IMR-90 (cell line): ENCODE measurements around the gene FGF4. TPM values are rescaled to one million over a fixed set of nuclear protein-coding genes. Genes with fewer than 3 reads are reported as not detected.
A peak's percentile ranks its signal among the peaks of the same experiment; 100 is the strongest.

Experiments used
- ATAC-seq: fragments of 200-7000 bp; cut with Tn5 transposase; 2 replicates; pipeline ENCODE4 v1.9.1; 2020; ENCODE audit warnings: low read depth, mild to moderate bottlenecking, moderate library complexity
- BruUV-seq: library from RNA; stranded (reverse); fragments of 400-500 nt; replicated peaks from 2 replicates; lab custom pipeline; 2021; lab: Mats Ljungman, UMichigan
- CTCF ChIA-PET: fragments of 300-600 bp; formaldehyde crosslinking; extraction: SDS; loops from one replicate; lab custom pipeline; 2021; ENCODE audit warnings: antibody characterized with exemption; lab: Yijun Ruan, JAX
- POLR2A ChIA-PET: fragments of 300-600 bp; sonication (Branson Sonifier 250); formaldehyde crosslinking; loops from one replicate; lab custom pipeline; 2022; ENCODE audit warnings: antibody characterized with exemption; ENCODE audit not compliant: unreplicated experiment; lab: Charles Lee
- DNase-seq: peaks from one replicate; pipeline ENCODE4 v3.0.0; 2013
- H2AFZ ChIP-seq: replicated peaks from 2 replicates; pipeline ENCODE3; 2013; ENCODE audit warnings: low read length, mild to moderate bottlenecking; ENCODE audit not compliant: poor library complexity
- H2AK5ac ChIP-seq: 2 replicates; pipeline ENCODE4 v1.6.1; 2013; ENCODE audit warnings: low read depth, low read length, inconsistent platforms
- H2AK9ac ChIP-seq: replicated peaks from 2 replicates; pipeline ENCODE3; 2013; ENCODE audit warnings: mild to moderate bottlenecking, low read depth, low read length, moderate library complexity; ENCODE audit not compliant: poor library complexity
- H2BK120ac ChIP-seq: 2 replicates; pipeline ENCODE4 v1.6.1; 2013; ENCODE audit warnings: low read depth, low read length, inconsistent platforms
- H2BK15ac ChIP-seq: 3 replicates; pipeline ENCODE4 v1.6.1; 2013; ENCODE audit warnings: low read depth, low read length, inconsistent platforms
- H2BK20ac ChIP-seq: 2 replicates; pipeline ENCODE4 v1.6.1; 2013; ENCODE audit warnings: low read depth, mild to moderate bottlenecking, inconsistent platforms, low read length, moderate library complexity
- H2BK5ac ChIP-seq: 2 replicates; pipeline ENCODE4 v1.6.1; 2013; ENCODE audit warnings: mild to moderate bottlenecking, low read depth, low read length, inconsistent platforms; ENCODE audit not compliant: poor library complexity, severe bottlenecking
- H3K14ac ChIP-seq: replicated peaks from 2 replicates; pipeline ENCODE4 v1.6.1; 2013; ENCODE audit warnings: low read depth, low read length, inconsistent platforms
- H3K18ac ChIP-seq: 2 replicates; pipeline ENCODE4 v1.6.1; 2013; ENCODE audit warnings: low read depth, low read length, control low read depth
- H3K23ac ChIP-seq: 2 replicates; pipeline ENCODE4 v1.6.1; 2013; ENCODE audit warnings: low read depth, low read length, inconsistent platforms
- H3K27ac ChIP-seq: 2 replicates; pipeline ENCODE4 v1.5.1; 2013; ENCODE audit warnings: mild to moderate bottlenecking, control low read depth, low read length; ENCODE audit not compliant: insufficient read depth
- H3K27me3 ChIP-seq: 2 replicates; pipeline ENCODE4 v1.6.1; 2013; ENCODE audit warnings: low read length; ENCODE audit not compliant: control insufficient read depth, insufficient read depth
- H3K36me3 ChIP-seq: 2 replicates; pipeline ENCODE4 v1.6.1; 2013; ENCODE audit warnings: low read length, mixed read lengths; ENCODE audit not compliant: control insufficient read depth, insufficient read depth
- H3K4ac ChIP-seq: 2 replicates; pipeline ENCODE4 v1.6.1; 2013; ENCODE audit warnings: low read depth, low read length, inconsistent platforms
- H3K4me1 ChIP-seq: 2 replicates; pipeline ENCODE4 v1.6.1; 2013; ENCODE audit warnings: low read length, mixed read lengths; ENCODE audit not compliant: control insufficient read depth, insufficient read depth
- H3K4me2 ChIP-seq: 2 replicates; pipeline ENCODE4 v1.6.1; 2013; ENCODE audit warnings: low read depth, mild to moderate bottlenecking, control low read depth, low read length, moderate library complexity
- H3K4me3 ChIP-seq: 2 replicates; pipeline ENCODE4 v1.5.1; 2013; ENCODE audit warnings: low read depth, mild to moderate bottlenecking, control low read depth, low read length, moderate library complexity; ENCODE audit not compliant: insufficient read depth
- H3K56ac ChIP-seq: 2 replicates; pipeline ENCODE4 v1.6.1; 2013; ENCODE audit warnings: low read length, inconsistent platforms; ENCODE audit not compliant: insufficient read depth; ENCODE audit errors: extremely low read depth
- H3K79me1 ChIP-seq, 2 experiments: 2 replicates each; pipeline ENCODE4 v1.6.1; 2013; ENCODE audit warnings: low read length in 2 of 2, inconsistent platforms in 1 of 2, low read depth in 1 of 2
- H3K9ac ChIP-seq: 2 replicates; pipeline ENCODE4 v1.6.1; 2013; ENCODE audit warnings: low read depth, low read length, control low read depth
- H3K9me1 ChIP-seq: 2 replicates; pipeline ENCODE4 v1.6.1; 2013; ENCODE audit warnings: low read length, inconsistent platforms; ENCODE audit not compliant: insufficient read depth
- H3K9me3 ChIP-seq: 2 replicates; pipeline ENCODE4 v1.6.1; 2013; ENCODE audit warnings: low read length; ENCODE audit not compliant: control insufficient read depth, insufficient read depth
- H4K20me1 ChIP-seq: 2 replicates; pipeline ENCODE4 v1.6.1; 2013; ENCODE audit warnings: low read length, inconsistent platforms; ENCODE audit not compliant: insufficient read depth
- H4K5ac ChIP-seq: 2 replicates; pipeline ENCODE4 v1.6.1; 2013; ENCODE audit warnings: mild to moderate bottlenecking, low read depth, low read length, control low read depth
- H4K8ac ChIP-seq, 2 experiments: 2 replicates each; pipeline ENCODE4 v1.6.1; 2013; ENCODE audit warnings: low read depth in 2 of 2, low read length in 2 of 2, control low read depth in 1 of 2, inconsistent platforms in 1 of 2
- H4K91ac ChIP-seq: 2 replicates; pipeline ENCODE4 v1.6.1; 2013; ENCODE audit warnings: low read depth, low read length, inconsistent platforms; ENCODE audit not compliant: insufficient read depth
- CEBPB ChIP-seq: IDR thresholded peaks from 2 replicates; pipeline ENCODE4 v1.6.1; 2012; ENCODE audit warnings: low read depth, low read length, improper control_type of control experiment
- CHD1 ChIP-seq: IDR thresholded peaks from 2 replicates; pipeline ENCODE4 v1.6.1; 2012; ENCODE audit warnings: low read depth, low read length, improper control_type of control experiment
- CTCF ChIP-seq: conservative IDR thresholded peaks from 2 replicates; pipeline ENCODE4 v1.5.1; 2012; ENCODE audit warnings: mild to moderate bottlenecking, low read depth, low read length, improper control_type of control experiment
- FOS ChIP-seq: fragments of 150-350 bp; IDR thresholded peaks from 2 replicates; pipeline ENCODE4 v1.6.1; 2016; ENCODE audit warnings: low read depth, low read length
- MAFK ChIP-seq: IDR thresholded peaks from 2 replicates; pipeline ENCODE4 v1.6.1; 2012; ENCODE audit warnings: low read depth, low read length, improper control_type of control experiment
- MXI1 ChIP-seq: IDR thresholded peaks from 2 replicates; pipeline ENCODE4 v1.6.1; 2012; ENCODE audit warnings: low read depth, mild to moderate bottlenecking, low read length, moderate library complexity, borderline replicate concordance
- NFE2L2 ChIP-seq: fragments of 150-350 bp; IDR thresholded peaks from 2 replicates; pipeline ENCODE4 v1.6.1; 2016; ENCODE audit warnings: low read depth, mild to moderate bottlenecking, low read length
- POLR2A ChIP-seq: IDR thresholded peaks from 2 replicates; pipeline ENCODE4 v1.6.1; 2012; ENCODE audit warnings: mild to moderate bottlenecking, low read depth, low read length
- RFX5 ChIP-seq: IDR thresholded peaks from 2 replicates; pipeline ENCODE4 v1.8.0; 2012; ENCODE audit warnings: low read depth, mild to moderate bottlenecking, low read length, moderate library complexity
- SMC3 ChIP-seq: fragments of 150-350 bp; IDR thresholded peaks from 2 replicates; pipeline ENCODE4 v1.6.1; 2016; ENCODE audit warnings: low read depth, mild to moderate bottlenecking, antibody characterized with exemption, low read length, moderate library complexity
- USF2 ChIP-seq: fragments of 150-350 bp; IDR thresholded peaks from 2 replicates; pipeline ENCODE4 v1.6.1; 2017; ENCODE audit warnings: mild to moderate bottlenecking, antibody characterized with exemption, low read length, low read depth
- WGBS, 2 experiments: methylation state at CpG; one replicate each; pipeline versions ENCODE4 v1.1.5 to v1.1.7; 2013; ENCODE audit warnings: missing lambda C conversion rate in 2 of 2; ENCODE audit not compliant: insufficient read length in 1 of 2; ENCODE audit errors: extremely low coverage in 2 of 2; 5-methylcytosine and 5-hydroxymethylcytosine counted together
- dilution Hi-C: fragments of 300-500 bp; cut with HindIII; formaldehyde crosslinking; loops from one replicate; pipeline ENCODE4 v1.14.3; 2018; ENCODE audit warnings: low sequenced_read_pairs; ENCODE audit not compliant: unreplicated experiment
- in situ Hi-C: fragments of 300-500 bp; cut with MboI; formaldehyde crosslinking; loops from 3 replicates; pipeline ENCODE4 v1.14.3; 2019; ENCODE audit warnings: low sequenced_read_pairs, inconsistent platforms, mixed read lengths
- intact Hi-C: fragments of 100-400 bp; cut with micrococcal nuclease; formaldehyde crosslinking; loops from 2 replicates; pipeline ENCODE4 v1.10.0; 2022
- polyA plus RNA-seq, 3 experiments: library from polyadenylated mRNA; depleted of rRNA; stranded (reverse); fragments of >200 nt; gene quantifications; 2 replicates each; pipeline ENCODE4 v1.2.3, GENCODE V29; 2012; ENCODE audit warnings: low replicate concordance in 1 of 3
- total RNA-seq: library from RNA; depleted of rRNA; stranded (reverse); fragments of >200 nt; gene quantifications from 2 replicates; pipeline ENCODE4 v1.2.3, GENCODE V29; 2012
- TF ChIP-seq, protein P1 (sequence below): fragments of 150-350 bp; IDR thresholded peaks from 2 replicates; pipeline ENCODE4 v1.6.1; 2016; ENCODE audit warnings: low read depth, mild to moderate bottlenecking, low read length, moderate library complexity, borderline replicate concordance

The FGF4 gene
- total and polyA plus RNA-seq, 2 of the 4 experiments (the other 2 are of a cell fraction): not detected

DNA sequence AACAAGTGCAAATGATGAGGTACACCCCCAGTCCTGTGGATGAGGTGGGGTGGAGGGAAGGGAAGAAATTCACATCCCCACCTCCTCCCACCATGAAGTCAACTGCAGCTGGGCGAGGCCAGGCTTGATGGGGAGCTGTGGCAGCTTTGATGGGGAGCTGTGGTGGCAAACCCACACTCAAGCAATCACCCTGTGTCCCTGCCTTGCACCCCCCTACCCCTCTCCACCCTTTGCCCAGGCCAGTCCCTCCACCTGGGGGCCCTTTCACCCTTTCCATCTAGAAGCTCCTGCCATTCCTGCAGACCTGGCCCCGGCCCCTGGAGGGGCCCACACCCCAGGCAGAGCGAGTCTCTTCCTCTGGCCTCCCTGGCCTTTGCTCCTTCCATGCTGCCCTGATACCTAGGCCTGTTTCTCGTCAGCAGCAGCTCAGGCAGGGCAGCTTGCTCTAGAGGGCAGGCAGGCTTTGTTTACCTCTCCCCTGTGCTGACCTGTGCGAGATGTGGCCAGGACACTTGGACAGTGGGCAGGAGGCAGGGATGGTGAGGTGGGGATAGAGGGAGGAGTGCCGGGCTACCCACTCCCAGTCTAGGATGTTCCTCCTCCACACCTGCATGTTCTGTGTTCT lies 48.6 kb upstream of the FGF4 start:
- DNase-seq (no peak), ATAC-seq (no peak)
- no peak overlapping the region for H3K23ac ChIP-seq
- ChIA-PET POLR2A (no interaction called here), CTCF (no interaction called here)
- no peak overlapping the region for H2BK5ac ChIP-seq
- peak overlapping the region; percentile 28 for H2AK9ac ChIP-seq
- no peak overlapping the region for H4K5ac ChIP-seq
- intact Hi-C loops: no loop called here
- H3K4me3 ChIP-seq: no peak overlapping the region
- H3K14ac ChIP-seq: no peak overlapping the region
- no peak overlapping the region for H4K91ac ChIP-seq
- H2AFZ ChIP-seq: no peak overlapping the region
- no peak overlapping the region for H2AK5ac ChIP-seq
- no peak overlapping the region for H3K18ac ChIP-seq
- no peak for TF ChIP-seq FOS
- no peak for TF ChIP-seq NFE2L2
- no peak for TF ChIP-seq CTCF
- TF ChIP-seq CHD1: no peak
- TF ChIP-seq, protein P1, sequence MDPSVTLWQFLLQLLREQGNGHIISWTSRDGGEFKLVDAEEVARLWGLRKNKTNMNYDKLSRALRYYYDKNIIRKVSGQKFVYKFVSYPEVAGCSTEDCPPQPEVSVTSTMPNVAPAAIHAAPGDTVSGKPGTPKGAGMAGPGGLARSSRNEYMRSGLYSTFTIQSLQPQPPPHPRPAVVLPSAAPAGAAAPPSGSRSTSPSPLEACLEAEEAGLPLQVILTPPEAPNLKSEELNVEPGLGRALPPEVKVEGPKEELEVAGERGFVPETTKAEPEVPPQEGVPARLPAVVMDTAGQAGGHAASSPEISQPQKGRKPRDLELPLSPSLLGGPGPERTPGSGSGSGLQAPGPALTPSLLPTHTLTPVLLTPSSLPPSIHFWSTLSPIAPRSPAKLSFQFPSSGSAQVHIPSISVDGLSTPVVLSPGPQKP: no peak
- TF ChIP-seq SMC3: no peak
- no peak for TF ChIP-seq MXI1
- TF ChIP-seq USF2: no peak
- TF ChIP-seq RFX5: no peak
- no peak for TF ChIP-seq MAFK
- no peak for TF ChIP-seq POLR2A
- TF ChIP-seq CEBPB: no peak
- no peak overlapping the region for H2BK20ac ChIP-seq
- dilution Hi-C loops: no loop called here
- no peaks in the 10 kb centered on the region for H3K79me1 ChIP-seq
- H4K8ac ChIP-seq: no peak overlapping the region
- peaks cover 70% of the 10 kb centered on the region for H3K27me3 ChIP-seq
- no peaks in the 10 kb centered on the region for H3K9me1 ChIP-seq
- no peaks in the 10 kb centered on the region for H3K4me1 ChIP-seq
- no peak overlapping the region for H3K27ac ChIP-seq
- BruUV-seq: no TSS peak
- no peak overlapping the region for H2BK15ac ChIP-seq
- no peaks in the 10 kb centered on the region for H3K36me3 ChIP-seq
- H3K4me2 ChIP-seq: no peak overlapping the region
- H3K4ac ChIP-seq: no peak overlapping the region
- H4K20me1 ChIP-seq: no peaks in the 10 kb centered on the region
- in situ Hi-C loops: no loop called here
- WGBS, 2 experiments: 33% methylated on average over 1 of the region's 6 CpGs; no CpG with 5 or more reads in 1 of the 2 experiments
- no peak overlapping the region for H2BK120ac ChIP-seq
- H3K9me3 ChIP-seq: peaks cover 7% of the 10 kb centered on the region
- H3K56ac ChIP-seq: no peak overlapping the region
- no peak overlapping the region for H3K9ac ChIP-seq
